GM21825 (cell line): ENCODE measurements around the gene SPATA45.

ENCODE experiments used
- ATAC-seq: cut with Tn5 transposase; IDR thresholded peaks from one replicate; pipeline ENCODE4 v1.9.1; 2021; ENCODE audit warnings: mild to moderate bottlenecking, moderate library complexity; ENCODE audit not compliant: unreplicated experiment

The SPATA45 gene

DNA sequence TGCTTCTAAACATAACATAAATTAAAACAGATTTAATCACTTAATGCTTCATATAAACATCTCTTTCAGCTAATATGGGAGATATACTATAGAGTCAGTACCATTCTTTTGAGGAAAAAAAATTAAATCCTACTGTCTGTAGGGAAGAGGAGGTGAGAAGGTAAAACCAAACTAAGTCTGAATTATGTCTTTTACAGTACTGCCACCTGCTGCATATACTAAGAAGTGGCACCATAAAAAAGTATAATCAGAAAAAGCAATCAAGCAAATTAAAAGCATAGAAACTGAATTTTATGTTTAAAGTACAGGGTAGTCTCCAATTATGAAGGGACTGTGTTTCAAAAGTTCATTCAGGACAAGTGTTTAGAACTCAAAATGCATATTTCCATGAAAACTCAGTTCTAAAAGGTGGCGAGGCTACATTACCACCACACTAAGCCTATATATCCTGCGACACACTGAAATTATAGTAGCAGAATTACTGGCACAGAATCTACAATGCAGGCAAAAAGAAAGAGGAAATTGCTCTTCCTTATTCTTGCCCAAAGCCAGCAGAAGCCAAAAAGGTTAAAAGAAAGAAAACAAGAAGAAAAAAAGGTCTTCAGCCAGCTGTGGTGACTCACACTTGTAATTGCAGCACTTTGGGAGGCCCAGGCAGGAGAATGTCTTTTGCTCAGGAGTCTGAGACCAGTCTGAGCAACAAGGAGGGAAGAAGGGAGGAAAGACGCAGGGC, 64.9 kb downstream of the SPATA45 start:
- no peak for ATAC-seq

GRCh38 chr1:212781225-212781624, 66.2 kb downstream of the SPATA45 start:
- no peak for ATAC-seq

DNA sequence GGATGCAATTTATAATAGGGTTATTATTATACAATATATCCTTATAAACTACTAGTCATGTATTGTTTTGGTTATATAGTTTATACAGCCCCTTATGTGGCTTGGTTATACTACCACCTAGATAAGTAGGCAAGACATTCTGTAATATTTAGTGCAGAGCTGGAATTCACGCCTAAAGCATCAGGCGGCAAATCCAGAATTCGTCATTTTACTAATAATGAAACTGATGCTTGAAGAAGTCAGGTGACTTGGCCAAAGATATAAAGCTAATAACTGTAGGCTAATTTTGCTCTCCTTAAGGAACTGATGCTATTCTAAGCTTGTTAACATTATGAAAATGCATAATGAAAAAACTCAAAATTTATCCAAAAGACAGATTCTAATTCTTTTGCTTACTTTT, 66.7 kb downstream of the SPATA45 start:
- ATAC-seq, result no peak
